ENCODE measurements around the gene GPR156.
"Not testable (repeated sequence)": the region's sequence is repeated elsewhere in the genome, so short reads cannot be mapped to it uniquely, and the experiment has no call there.

The GPR156 gene

GRCh38 chr3:120284747-120285507, at the start of gene GPR156:
GPR156 (minus strand) TSS chr3:120285222; CDS start chr3:120244098, 41,124 bp downstream.
- in situ Hi-C loops (cut with MboI; ENCODE audit: low sequenced_read_pairs) = no loop called here

DNA sequence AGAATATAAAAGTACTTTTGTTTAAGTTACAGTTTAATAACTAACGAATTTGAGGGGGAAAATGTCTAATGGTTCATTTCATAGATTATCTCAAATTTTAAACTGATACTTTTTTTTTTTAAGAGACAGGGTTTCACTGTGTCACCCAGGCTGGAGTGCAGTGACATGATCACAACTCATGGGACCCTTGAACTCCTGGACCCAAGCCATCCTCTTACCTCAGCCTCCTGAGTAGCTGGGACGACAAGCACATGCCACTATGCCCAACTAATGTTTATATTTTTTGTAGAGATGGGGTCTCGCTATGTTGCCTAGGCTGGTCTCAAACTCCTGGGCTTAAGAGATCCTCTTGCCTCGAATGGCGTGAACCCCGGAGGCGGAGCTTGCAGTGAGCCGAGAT, 47.6 kb upstream of the GPR156 start:
- in situ Hi-C loops (cut with MboI; ENCODE audit: low sequenced_read_pairs) = no loop called here

DNA sequence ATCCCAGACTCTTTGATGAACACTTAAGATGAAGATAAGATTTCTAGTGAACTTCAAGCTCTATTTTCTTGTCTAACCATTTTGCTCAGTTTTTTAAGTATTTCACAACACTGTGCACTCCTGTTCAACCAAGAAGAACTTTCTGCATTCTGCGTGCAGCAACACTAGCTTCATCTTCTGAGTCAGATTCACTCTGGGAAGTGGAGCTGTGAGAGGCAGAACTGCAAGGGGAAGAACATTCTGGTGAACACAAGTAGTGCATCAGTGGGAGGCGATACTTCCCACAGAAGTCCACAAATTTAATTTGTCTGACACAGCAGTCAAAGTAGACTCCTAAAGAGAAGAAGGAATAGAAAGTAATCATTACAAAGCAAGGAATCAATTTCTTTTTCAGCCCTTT, 46.1 kb upstream of the GPR156 start:
- in situ Hi-C loops (cut with MboI; ENCODE audit: low sequenced_read_pairs) = no loop called here

DNA sequence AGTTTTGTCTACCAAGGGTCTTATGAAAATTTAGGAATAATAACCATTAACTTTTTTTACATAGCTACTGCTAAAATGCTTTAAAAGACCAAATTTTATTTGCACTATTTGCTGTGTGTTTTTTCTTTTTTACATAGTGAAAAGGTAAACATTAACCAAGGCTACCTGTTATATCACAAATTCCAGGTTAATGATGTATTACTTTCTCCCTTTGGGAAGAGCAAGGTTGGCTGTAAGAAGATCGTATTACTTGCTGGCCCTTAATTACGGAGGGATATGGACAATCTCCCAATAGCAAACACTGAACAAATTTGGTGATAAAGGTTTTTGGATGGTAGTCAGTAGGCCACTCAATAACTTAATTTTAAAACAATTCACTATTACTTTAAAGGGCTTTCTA, 41.8 kb upstream of the GPR156 start:
- in situ Hi-C loops (cut with MboI; ENCODE audit: low sequenced_read_pairs) = no loop called here

- in situ Hi-C loops (cut with MboI; ENCODE audit: low sequenced_read_pairs) = no loop called here
These were observed 39.2 kb upstream of the GPR156 start for GRCh38 chr3:120324190-120324589.

DNA sequence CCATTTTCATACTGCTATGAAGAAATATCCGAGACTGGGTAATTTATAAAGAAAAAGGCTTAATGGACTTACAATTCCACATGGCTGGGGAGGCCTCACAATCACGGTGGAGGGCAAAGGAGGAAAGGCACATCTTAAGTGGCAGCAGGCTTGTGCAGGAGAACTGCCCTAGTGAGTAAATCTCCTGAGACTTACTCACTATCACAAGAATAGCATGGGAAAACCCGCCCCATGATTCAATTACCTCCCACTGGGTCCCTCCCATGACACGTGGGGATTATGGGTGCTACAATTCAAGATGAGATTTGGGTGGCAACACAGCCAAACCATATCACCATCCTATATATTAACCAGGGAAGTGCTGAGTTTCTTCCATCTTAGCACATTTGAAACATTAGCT, 38.7 kb upstream of the GPR156 start:
- in situ Hi-C loops (cut with MboI; ENCODE audit: low sequenced_read_pairs) = not testable (repeated sequence)

DNA sequence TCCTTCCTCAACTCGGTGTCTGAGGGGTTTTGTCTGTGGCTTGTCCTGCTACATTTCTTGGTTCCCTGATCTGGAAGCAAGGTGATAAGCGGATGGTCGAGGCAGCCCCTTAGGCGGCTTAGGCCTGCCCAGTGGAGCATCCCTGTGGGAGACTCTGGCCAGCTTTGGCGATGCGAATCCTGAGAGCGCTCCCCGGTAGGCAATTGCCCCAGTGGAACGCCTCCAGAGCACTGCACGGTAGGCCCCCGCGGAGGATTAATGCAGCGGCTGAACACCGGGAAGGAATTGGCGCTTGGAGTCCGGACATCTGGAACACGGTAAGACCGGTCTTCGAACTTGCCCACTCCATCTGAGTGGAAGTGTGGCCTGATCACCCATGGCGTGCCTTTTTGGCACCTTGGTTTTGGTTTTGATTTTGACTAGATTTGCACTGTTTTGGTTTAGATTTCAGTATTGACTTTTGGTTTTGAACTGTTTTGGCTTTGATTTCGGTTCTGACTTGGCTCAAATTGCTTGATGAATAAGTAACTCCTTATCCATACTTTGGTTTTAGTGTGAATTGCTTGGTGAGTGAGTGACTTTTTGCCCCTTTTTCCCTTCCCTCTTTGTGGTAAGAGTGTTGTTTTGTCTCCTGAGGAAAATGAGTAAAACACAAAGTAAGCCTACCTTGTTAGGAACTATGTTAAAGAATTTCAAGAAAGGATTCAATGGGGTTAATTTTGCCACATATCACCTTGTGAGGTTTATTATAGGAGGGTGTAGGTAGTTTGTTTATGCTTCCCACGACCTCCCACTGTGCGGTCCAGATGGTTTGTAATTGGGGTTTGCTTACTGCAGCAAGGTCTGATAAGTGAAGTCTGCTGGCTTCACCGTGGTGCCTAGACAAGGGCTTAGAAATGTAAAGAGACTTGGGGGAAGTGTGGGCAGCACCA, 27.1 kb upstream of the GPR156 start:
- in situ Hi-C loops (cut with MboI; ENCODE audit: low sequenced_read_pairs) = no loop called here

- in situ Hi-C loops (cut with MboI; ENCODE audit: low sequenced_read_pairs) = no loop called here
These were observed 21.8 kb upstream of the GPR156 start for GRCh38 chr3:120306519-120307455.

GRCh38 chr3:120304616-120305015, 19.6 kb upstream of the GPR156 start:
- in situ Hi-C loops (cut with MboI; ENCODE audit: low sequenced_read_pairs) = no loop called here

DNA sequence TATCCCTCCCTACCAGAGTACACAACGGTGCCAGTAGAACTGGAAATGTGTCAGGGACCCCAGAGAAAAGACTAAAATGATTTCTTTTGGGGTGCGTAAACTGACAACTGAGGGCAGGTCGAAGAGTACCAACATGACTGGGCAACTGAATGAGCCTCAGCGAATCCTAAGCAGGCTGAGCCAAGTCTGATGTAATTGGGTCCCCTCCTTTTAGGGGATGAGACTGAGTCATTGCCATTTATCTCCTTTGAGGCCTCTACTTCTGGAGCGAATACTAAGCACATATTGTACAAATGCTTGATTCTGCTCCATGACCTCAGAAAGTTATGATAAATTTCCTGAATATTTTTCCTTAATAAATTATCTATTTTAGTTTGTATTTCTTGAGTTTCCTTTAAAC, 17.3 kb upstream of the GPR156 start:
- in situ Hi-C loops (cut with MboI; ENCODE audit: low sequenced_read_pairs) = no loop called here

DNA sequence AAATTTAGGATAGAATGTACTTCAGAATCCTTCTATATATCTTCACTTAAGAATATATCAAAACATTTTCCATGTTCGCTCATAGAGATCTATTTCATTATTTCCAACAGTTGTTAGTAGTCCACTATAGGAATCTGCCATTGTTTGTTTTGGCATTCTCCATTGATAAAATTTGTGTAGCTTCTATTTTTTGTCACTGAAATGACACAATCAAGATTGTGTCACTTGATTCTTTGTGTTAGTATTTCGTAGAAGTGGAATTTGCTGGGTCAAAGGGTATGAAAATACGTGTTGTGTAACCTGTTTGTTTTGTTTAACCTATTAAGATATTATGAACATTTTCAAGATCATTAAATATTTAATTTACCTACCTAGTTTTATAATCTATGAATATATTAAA, 15.9 kb upstream of the GPR156 start:
- in situ Hi-C loops (cut with MboI; ENCODE audit: low sequenced_read_pairs) = no loop called here

DNA sequence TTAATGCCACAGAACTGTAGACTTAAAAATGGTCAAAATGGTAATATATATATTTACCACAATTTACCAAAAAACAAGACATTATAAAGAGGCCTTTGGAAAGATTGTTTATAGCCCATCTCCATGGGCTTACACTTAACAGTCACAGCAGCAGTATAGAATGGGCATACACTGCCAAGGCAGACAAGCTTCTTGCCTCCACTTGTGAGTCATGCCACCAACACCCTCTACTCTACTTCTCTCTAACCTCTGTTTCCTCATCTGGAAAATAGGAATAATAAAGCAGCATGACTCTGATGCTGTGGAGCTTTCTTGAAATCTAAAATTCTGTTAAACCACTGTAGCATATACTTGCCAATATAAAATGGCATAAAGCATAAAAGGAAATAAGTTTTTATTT, 14.4 kb upstream of the GPR156 start:
- in situ Hi-C loops (cut with MboI; ENCODE audit: low sequenced_read_pairs) = no loop called here

- in situ Hi-C loops (cut with MboI; ENCODE audit: low sequenced_read_pairs) = no loop called here
These were observed 14.0 kb upstream of the GPR156 start for GRCh38 chr3:120298996-120299395.

GRCh38 chr3:120291552-120291951, 6.5 kb upstream of the GPR156 start:
- in situ Hi-C loops (cut with MboI; ENCODE audit: low sequenced_read_pairs) = not testable (repeated sequence)

DNA sequence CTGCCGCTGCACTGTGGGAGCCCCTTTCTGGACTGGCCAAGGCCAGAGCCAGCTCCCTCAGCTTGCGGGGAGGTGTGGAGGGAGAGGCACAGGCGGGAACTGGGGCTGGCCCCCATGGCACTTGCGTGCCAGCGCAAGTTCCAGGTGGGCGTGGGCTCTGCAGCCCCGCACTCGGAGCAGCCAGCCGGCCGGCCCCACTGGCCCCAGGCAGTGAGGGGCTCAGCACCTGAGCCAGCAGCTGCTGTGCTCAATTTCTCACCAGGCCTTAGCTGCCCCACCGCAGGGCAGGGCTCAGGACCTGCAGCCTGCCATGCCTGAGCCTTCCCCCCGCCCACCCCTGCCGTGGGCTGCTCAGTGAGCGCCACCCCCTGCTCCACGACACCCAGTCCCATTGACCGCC, 4.6 kb upstream of the GPR156 start:
- in situ Hi-C loops (cut with MboI; ENCODE audit: low sequenced_read_pairs) = no loop called here

DNA sequence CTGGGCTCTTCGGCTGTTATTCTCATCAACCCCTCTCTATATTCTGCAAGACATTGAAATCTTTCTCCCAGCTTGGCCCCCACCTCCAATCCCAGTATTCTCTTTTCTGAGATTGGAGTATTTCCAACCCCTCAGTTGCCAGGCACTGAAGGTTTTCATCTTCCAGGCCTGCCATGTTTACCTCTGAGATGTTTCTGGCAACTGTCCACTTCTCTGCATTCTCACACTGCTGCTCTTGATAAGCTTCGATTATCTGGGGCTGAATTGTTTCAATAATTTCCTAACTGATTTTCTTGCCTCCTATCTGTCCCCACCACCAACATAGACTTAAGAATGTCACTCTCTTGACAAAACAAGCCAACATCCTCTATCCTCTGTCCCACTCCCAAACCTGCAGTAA, 1.4 kb upstream of the GPR156 start:
- in situ Hi-C loops (cut with MboI; ENCODE audit: low sequenced_read_pairs) = no loop called here

DNA sequence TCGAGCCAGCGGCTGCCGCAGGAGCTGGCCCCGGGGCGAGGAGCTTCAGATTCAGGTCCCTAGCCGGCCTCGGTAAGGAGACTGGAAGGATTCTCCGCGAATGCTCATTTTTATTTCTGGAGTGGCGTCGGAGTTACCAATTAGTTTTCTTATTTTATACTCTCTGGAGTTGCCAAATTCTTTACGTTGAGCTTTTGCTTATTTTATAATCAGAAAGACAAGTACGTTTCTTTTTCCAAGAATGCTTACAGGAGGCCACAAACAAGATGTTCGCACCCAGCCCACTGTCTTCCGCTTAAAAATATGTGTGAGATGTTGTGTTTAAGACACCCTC, 453 bp upstream of the GPR156 start:
- in situ Hi-C loops (cut with MboI; ENCODE audit: low sequenced_read_pairs) = no loop called here

GRCh38 chr3:120281261-120281660, 3.8 kb downstream of the GPR156 start:
- in situ Hi-C loops (cut with MboI; ENCODE audit: low sequenced_read_pairs) = no loop called here

DNA sequence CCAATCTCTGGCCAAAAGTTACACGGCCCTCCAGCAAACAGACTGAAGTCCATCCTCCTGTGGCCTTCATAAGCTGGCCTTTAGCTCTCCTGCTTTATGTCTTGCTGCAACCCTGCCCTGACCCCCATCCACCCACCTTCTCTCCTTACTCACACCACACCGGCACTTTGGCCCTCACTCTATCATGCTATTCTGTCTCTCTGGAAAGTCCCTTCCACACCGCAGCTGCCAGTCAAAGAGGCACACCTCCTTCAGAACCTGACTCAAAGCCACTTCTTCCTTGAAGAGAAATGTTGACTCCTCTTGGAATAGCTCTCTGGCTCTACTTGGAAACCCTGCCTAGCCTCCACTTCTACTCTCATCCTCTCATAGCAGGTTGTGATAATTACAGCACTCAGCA, 4.5 kb downstream of the GPR156 start:
- in situ Hi-C loops (cut with MboI; ENCODE audit: low sequenced_read_pairs) = no loop called here

DNA sequence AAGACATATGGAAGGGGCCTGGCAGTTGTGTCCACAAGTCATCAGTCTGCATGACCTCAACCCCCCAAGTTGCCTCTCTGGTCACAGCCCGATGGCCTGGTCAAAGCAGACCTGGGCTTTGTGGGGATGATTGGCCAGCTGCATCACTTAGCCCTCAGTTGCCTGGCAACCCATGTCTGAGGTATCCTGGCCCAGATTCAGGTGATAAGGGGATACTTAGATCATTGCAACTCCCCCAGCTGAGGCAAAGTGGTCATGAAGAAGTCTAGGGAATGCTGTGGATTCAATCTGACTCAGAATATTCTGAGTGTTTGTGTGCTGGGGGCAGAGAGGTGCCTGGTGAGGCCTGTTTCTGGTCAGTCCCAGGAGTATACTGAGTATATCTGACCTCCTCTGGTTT, 5.0 kb downstream of the GPR156 start:
- in situ Hi-C loops (cut with MboI; ENCODE audit: low sequenced_read_pairs) = no loop called here

DNA sequence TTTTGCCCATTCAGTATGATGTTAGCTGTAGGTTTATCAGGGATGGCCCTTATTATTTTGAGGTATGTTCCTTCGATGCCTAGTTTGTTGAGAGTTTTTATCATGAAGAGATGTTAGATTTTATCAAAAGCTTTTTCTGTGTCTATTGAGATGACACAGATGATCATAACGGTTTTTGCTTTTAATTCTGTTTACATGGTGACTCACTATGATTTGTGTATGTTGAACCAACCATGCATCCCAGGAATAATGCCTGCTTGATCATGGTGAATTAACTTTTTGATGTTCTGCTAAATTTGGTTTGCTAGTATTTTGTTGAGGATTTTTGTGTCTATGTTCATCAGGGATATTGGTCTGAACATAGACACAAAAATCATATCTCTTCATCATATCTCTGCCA, 8.3 kb downstream of the GPR156 start:
- in situ Hi-C loops (cut with MboI; ENCODE audit: low sequenced_read_pairs) = no loop called here
